Inferior parietal cortex (tissue), 1 donor: ENCODE data around the gene PCDHB7.
"Not testable (repeated sequence)": the region's sequence is repeated elsewhere in the genome, so short reads cannot be mapped to it uniquely, and the experiment has no call there.

Experiments
- DNase-seq: peaks from one replicate; pipeline ENCODE4 v3.0.0-alpha.2; 2016; ENCODE audit errors: extremely low spot score

PCDHB7 gene

DNA sequence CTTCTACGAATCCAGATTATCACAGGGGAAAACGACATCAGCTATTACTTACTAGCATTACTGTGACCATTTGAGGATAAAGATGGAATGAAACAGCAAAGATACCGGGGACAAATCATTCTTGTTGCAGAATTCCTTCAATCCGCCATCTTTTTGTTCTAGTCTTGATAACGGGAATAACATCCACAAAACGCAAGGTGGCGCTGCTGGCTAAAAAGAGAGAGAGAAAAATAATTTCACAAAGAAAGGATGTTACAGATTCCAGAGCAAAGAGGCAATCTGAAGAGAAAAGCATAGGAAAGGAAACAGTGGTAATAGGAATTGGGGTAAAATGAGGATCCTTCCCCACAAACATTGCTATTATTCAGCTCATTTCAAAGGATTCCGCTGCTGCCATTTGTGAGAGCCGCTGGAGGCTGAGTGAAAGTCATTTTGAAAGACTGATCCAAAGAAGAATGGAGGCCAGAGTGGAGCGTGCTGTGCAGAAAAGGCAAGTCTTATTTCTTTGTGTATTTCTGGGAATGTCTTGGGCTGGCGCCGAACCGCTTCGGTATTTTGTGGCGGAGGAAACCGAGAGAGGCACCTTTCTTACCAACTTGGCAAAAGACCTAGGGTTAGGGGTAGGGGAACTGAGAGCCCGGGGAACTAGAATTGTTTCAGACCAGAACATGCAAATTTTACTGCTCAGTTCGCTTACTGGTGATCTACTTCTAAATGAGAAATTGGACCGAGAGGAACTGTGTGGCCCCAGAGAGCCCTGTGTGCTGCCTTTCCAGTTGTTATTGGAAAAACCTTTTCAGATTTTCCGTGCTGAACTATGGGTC is at the start of gene PCDHB7:
Gene PCDHB7, plus strand, starts transcription at position 264 of the 824 bp plus-strand sequence. Its CDS starts 192 bp downstream, at position 456.
- DNase-seq, result peak; percentile 59

DNA sequence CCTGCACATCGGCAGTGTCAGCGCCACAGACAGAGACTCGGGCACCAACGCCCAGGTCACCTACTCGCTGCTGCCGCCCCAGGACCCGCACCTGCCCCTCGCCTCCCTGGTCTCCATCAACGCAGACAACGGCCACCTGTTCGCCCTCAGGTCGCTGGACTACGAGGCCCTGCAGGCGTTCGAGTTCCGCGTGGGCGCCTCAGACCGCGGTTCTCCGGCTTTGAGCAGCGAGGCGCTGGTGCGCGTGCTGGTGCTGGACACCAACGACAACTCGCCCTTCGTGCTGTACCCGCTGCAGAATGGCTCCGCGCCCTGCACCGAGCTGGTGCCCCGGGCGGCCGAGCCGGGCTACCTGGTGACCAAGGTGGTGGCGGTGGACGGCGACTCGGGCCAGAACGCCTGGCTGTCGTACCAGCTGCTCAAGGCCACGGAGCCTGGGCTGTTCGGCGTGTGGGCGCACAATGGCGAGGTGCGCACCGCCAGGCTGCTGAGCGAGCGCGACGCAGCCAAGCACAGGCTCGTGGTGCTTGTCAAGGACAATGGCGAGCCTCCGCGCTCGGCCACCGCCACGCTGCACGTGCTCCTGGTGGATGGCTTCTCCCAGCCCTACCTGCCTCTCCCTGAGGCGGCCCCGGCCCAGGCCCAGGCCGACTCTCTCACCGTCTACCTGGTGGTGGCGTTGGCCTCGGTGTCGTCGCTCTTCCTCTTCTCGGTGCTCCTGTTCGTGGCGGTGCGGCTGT is 48.9 kb upstream of the PCDHB7 start:
- DNase-seq, result not testable (repeated sequence)

DNA sequence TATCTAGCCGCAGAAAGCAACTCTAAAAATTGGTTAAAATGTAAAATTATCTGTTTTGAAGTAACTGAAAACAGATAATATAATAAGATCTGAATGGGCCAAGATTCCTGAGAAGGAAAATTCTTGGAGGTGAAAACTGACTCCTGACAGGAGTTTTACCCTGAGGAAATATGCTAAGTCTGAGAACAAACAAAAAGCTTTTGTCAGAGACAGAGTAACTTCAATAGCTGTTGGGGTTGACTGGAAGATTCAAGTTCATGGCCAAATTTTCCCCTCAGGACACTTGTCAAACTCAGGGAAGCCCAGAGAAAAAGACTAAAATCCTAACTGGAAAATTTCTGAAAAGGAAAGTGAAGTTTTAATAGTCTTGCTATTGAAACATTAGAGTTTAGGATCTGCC is 45.1 kb upstream of the PCDHB7 start:
- DNase-seq, result no peak

DNA sequence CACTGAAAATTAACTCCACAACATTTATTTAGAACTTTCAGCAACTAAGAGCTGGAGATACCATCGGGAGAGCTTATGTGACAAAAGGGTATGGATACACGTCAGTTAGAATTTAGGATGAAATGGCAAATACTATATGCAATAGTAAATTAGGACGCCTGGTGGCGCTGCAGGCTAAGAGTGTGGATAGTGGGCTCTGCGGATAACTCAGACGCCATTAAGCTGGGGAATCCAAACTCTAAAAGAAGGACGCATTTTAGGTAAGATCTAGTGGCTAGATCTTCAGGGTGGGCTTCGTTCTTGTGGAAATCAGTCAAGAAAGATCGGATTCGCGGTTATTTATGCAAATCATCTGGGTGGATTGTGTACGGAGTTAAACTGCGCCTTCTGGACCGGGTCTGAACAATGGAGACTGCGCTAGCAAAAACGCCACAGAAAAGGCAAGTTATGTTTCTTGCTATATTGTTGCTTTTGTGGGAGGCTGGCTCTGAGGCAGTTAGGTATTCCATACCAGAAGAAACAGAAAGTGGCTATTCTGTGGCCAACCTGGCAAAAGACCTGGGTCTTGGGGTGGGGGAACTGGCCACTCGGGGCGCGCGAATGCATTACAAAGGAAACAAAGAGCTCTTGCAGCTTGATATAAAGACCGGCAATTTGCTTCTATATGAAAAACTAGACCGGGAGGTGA is 37.3 kb upstream of the PCDHB7 start, which contains the start of gene PCDHB5:
Gene PCDHB5, plus strand, starts transcription at position 177 of the 688 bp plus-strand sequence. Its CDS starts 229 bp downstream, at position 406.
- peak; percentile 44 for DNase-seq

DNA sequence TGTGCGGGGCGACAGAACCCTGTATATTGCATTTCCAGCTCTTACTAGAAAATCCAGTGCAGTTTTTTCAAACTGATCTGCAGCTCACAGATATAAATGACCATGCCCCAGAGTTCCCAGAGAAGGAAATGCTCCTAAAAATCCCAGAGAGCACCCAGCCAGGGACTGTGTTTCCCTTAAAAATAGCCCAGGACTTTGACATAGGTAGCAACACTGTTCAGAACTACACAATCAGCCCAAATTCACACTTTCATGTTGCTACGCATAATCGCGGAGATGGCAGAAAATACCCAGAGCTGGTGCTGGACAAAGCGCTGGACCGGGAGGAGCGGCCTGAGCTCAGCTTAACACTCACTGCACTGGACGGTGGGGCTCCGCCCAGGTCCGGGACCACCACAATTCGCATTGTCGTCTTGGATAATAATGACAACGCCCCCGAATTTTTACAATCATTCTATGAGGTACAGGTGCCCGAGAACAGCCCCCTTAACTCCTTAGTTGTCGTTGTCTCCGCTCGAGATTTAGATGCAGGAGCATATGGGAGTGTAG is 36.7 kb upstream of the PCDHB7 start:
- DNase-seq, result no peak

DNA sequence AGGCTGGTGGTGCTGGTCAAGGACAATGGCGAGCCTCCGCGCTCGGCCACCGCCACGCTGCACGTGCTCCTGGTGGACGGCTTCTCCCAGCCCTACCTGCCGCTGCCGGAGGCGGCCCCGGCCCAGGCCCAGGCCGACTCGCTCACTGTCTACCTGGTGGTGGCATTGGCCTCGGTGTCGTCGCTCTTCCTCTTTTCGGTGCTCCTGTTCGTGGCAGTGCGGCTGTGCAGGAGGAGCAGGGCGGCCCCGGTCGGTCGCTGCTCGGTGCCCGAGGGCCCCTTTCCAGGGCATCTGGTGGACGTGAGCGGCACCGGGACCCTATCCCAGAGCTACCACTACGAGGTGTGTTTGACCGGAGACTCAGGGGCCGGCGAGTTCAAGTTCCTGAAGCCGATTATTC is 35.1 kb upstream of the PCDHB7 start:
- DNase-seq, result not testable (repeated sequence)

DNA sequence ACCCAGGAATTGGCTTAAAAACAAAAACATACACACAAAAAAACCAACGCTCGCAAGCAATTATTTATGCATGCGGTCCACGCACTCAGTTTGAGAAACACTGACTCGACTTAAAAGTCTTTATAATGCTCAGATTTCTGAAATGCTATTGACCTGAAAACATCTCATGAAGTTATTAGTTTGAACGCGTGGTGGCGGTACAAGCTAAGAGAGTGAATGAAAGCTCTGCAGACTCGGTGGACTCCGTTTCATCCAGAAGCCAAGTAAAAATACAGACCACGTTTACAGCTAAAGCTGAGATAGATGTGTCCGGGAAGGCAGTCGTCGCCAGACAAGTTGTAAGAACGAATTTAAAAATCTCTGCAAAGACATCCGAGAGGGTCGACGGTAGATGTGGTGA is 22.6 kb upstream of the PCDHB7 start, which contains the start of gene PCDHB6:
Gene PCDHB6, plus strand, starts transcription at position 246 of the 400 bp plus-strand sequence. CDS start 201 bp downstream, outside the sequence.
- peak; percentile 18 for DNase-seq

DNA sequence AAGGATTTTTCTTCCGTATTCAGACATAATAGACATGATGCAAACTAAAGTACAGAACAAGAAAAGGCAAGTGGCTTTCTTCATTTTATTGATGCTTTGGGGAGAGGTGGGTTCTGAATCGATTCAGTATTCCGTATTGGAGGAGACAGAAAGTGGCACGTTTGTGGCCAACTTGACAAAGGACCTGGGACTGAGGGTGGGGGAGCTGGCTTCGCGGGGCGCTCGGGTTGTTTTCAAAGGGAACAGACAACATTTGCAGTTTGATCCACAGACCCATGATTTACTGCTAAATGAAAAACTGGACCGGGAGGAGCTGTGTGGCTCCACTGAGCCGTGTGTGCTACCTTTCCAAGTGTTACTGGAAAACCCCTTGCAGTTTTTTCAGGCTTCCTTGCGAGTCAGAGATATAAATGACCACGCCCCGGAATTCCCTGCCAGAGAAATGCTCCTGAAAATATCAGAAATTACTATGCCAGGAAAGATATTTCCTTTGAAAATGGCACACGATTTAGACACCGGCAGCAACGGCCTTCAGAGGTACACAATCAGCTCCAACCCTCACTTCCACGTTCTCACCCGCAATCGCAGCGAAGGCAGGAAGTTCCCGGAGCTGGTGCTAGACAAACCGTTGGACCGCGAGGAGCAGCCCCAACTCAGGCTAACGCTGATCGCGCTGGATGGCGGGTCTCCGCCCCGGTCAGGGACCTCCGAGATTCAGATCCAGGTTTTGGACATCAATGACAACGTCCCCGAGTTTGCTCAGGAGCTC is 22.0 kb upstream of the PCDHB7 start:
- DNase-seq, result no peak

DNA sequence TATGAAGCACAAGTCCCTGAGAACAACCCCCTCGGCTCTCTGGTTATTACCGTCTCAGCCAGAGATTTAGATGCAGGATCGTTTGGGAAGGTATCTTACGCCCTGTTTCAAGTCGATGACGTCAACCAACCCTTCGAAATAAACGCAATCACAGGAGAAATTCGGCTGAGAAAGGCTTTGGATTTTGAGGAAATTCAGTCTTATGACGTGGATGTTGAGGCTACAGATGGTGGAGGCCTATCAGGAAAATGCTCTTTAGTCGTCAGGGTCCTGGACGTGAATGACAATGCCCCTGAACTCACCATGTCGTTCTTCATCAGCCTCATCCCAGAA is 21.5 kb upstream of the PCDHB7 start:
- no peak for DNase-seq

DNA sequence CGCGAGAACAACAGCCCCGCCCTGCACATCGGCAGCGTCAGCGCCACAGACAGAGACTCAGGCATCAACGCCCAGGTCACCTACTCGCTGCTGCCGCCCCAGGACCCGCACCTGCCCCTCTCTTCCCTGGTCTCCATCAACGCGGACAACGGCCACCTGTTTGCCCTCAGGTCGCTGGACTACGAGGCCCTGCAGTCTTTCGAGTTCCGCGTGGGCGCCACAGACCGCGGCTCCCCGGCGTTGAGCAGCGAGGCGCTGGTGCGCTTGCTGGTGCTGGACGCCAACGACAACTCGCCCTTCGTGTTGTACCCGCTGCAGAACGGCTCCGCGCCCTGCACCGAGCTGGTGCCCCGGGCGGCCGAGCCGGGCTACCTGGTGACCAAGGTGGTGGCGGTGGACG is 20.8 kb upstream of the PCDHB7 start:
- not testable (repeated sequence) for DNase-seq

DNA sequence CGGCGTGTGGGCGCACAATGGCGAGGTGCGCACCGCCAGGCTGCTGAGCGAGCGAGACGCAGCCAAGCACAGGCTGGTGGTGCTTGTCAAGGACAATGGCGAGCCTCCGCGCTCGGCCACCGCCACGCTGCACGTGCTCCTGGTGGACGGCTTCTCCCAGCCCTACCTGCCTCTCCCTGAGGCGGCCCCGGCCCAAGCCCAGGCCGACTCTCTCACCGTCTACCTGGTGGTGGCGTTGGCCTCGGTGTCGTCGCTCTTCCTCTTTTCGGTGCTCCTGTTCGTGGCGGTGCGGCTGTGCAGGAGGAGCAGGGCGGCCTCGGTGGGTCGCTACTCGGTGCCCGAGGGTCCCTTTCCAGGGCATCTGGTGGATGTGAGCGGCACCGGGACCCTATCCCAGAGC is 20.3 kb upstream of the PCDHB7 start:
- not testable (repeated sequence) for DNase-seq

DNA sequence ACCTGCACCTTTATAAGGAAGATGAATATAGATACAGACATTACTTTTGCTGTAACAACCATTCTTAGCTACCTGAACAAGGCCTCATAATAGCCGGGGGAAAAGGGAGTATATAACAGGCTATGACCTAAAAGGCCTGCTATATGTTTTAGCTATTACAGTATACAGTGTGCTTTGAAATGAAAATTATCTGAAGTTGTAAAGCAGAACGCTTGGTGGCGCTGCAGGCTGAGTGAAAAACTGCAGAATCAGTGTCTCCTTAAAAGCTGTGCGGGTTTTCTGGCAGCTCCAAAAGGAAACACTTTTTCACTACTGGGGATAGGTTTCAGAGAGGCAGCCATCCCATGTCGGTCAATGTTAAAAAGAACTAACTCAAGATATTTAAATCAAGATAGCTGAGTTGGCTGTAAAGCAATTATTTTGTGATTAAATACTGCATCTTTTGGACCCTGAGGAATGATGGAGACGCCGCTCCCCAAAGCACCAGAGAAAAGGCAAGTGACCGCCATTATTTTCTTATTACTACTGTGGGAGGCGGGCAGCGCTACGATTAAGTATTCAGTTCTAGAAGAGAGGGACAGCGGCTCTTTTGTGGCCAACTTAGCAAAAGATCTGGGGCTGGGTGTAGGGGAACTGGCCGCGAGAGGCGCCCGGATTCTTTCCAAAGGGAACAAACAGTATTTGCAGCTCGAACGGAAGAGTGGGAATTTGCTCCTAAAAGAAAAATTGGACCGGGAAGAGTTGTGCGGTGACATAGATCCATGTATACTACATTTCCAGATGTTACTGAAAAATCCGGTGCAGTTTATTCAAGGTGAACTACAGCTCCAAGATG is 16.7 kb upstream of the PCDHB7 start:
- no peak for DNase-seq

DNA sequence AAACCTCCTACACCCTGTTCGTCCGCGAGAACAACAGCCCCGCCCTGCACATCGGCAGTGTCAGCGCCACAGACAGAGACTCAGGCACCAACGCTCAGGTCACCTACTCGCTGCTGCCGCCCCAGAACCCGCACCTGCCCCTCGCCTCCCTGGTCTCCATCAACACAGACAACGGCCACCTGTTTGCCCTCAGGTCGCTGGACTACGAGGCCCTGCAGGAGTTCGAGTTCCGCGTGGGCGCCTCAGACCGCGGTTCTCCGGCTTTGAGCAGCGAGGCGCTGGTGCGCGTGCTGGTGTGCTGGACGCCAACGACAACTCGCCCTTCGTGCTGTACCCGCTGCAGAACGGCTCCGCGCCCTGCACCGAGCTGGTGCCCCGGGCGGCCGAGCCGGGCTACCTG is 15.1 kb upstream of the PCDHB7 start:
- DNase-seq, result not testable (repeated sequence)

DNA sequence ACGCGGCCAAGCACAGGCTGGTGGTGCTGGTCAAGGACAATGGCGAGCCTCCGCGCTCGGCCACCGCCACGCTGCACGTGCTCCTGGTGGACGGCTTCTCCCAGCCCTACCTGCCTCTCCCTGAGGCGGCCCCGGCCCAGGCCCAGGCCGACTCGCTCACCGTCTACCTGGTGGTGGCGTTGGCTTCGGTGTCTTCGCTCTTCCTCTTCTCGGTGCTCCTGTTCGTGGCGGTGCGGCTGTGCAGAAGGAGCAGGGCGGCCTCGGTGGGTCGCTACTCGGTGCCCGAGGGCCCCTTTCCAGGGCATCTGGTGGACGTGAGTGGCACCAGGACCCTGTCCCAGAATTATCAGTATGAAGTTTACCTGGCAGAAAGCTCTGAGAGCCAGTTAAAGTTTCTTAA is 14.5 kb upstream of the PCDHB7 start:
- DNase-seq, result not testable (repeated sequence)

DNA sequence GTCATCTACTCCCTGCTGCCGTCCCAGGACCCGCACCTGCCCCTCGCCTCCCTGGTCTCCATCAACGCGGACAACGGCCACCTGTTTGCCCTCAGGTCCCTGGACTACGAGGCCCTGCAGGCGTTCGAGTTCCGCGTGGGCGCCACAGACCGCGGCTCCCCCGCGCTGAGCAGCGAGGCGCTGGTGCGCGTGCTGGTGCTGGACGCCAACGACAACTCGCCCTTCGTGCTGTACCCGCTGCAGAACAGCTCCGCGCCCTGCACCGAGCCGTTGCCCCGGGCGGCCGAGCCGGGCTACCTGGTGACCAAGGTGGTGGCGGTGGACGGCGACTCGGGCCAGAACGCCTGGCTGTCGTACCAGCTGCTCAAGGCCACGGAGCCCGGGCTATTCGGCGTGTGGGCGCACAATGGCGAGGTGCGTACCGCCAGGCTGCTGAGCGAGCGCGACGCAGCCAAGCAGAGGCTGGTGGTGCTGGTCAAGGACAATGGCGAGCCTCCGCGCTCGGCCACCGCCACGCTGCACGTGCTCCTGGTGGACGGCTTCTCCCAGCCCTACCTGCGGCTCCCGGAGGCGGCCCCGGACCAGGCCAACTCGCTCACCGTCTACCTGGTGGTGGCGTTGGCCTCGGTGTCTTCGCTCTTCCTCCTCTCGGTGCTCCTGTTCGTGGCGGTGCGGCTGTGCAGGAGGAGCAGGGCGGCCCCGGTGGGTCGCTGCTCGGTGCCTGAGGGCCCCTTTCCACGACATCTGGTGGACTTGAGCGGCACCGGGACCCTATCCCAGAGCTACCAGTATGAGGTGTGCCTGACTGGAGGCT is 2.1 kb downstream of the PCDHB7 start:
- not testable (repeated sequence) for DNase-seq

DNA sequence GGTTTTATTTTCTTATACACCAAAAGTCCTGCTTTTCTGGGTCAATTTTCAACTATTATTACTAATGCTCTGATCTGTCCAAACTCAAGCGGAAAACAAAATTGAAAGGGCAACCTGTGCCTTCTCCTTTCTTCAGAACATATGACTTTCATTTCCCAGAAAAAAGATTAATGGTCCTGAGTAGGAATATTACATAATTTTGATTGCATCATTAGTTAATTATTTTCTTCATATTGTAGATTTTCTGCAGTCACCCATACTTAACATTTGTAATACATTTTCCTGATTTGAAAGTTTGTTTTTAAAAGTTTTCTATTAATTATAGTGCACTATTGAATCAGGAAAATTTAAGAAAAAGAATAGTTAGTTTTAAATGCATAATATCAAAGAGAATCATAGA is 3.5 kb downstream of the PCDHB7 start:
- no peak for DNase-seq

DNA sequence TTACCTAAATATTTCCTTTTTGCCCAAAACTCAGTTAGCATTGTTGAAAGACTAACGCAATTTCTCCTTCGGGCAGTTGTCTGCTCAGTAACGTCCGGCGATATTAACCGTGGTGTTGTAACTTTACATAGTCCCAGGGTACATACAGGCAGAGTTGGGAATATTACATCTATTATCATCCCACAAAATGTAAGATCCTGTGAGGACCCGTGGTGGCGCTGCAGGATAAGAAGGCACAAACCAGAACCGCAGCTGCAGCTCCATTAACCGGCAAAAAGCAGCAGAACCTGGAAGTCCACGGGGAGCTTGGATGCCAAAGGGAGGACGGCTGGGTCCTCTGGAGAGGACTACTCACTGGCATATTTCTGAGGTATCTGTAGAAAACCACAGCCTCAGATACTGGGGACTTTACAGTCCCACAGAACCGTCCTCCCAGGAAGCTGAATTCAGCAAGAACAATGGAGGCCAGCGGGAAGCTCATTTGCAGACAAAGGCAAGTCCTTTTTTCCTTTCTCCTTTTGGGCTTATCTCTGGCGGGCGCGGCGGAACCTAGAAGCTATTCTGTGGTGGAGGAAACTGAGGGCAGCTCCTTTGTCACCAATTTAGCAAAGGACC is 5.2 kb downstream of the PCDHB7 start, which contains the start of gene PCDHB8:
Gene PCDHB8, plus strand, starts transcription at position 214 of the 615 bp plus-strand sequence. Its CDS starts 245 bp downstream, at position 459.
- DNase-seq, result not testable (repeated sequence)

DNA sequence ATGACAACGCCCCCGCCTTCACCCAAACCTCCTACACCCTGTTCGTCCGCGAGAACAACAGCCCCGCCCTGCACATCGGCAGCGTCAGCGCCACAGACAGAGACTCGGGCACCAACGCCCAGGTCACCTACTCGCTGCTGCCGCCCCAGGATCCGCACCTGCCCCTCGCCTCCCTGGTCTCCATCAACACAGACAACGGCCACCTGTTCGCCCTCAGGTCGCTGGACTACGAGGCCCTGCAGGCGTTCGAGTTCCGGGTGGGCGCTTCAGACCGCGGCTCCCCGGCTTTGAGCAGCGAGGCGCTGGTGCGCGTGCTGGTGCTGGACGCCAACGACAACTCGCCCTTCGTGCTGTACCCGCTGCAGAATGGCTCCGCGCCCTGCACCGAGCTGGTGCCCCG is 6.9 kb downstream of the PCDHB7 start:
- DNase-seq, result not testable (repeated sequence)

DNA sequence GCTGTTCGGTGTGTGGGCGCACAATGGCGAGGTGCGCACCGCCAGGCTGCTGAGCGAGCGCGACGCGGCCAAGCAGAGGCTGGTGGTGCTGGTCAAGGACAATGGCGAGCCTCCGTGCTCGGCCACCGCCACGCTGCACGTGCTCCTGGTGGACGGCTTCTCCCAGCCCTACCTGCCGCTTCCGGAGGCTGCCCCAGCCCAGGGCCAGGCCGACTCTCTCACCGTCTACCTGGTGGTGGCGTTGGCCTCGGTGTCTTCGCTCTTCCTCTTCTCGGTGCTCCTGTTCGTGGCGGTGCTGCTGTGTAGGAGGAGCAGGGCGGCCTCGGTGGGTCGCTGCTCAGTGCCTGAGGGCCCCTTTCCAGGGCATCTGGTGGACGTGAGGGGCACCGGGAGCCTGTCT is 7.4 kb downstream of the PCDHB7 start:
- DNase-seq, result not testable (repeated sequence)
